HG02571 (cell line): ENCODE measurements around the gene NRG3.

Experiments
- ATAC-seq: cut with Tn5 transposase; IDR thresholded peaks from one replicate; pipeline ENCODE4 v1.9.1; 2021; ENCODE audit warnings: mild to moderate bottlenecking, moderate library complexity; ENCODE audit not compliant: unreplicated experiment

Gene NRG3

GRCh38 chr10:82880776-82881290 is 1005.8 kb downstream of the NRG3 start:
- no peak for ATAC-seq

GRCh38 chr10:82882722-82883121 is 1007.7 kb downstream of the NRG3 start:
- no peak for ATAC-seq

GRCh38 chr10:82883603-82884002 is 1008.6 kb downstream of the NRG3 start:
- ATAC-seq, result no peak

- no peak for ATAC-seq
These were observed 1012.5 kb downstream of the NRG3 start for GRCh38 chr10:82887488-82887887.

GRCh38 chr10:82888809-82889455 is 1013.9 kb downstream of the NRG3 start:
- no peak for ATAC-seq

GRCh38 chr10:82889728-82890127 is 1014.7 kb downstream of the NRG3 start:
- ATAC-seq, result no peak

- ATAC-seq, result no peak
These were observed 1015.6 kb downstream of the NRG3 start for GRCh38 chr10:82890573-82890972.

GRCh38 chr10:82908096-82908495 is 1033.1 kb downstream of the NRG3 start:
- ATAC-seq, result no peak

GRCh38 chr10:82908751-82909150 is 1033.8 kb downstream of the NRG3 start:
- no peak for ATAC-seq

GRCh38 chr10:82910301-82910700 is 1035.3 kb downstream of the NRG3 start:
- ATAC-seq, result no peak

GRCh38 chr10:82914655-82915136 is 1039.7 kb downstream of the NRG3 start:
- no peak for ATAC-seq

GRCh38 chr10:82916941-82917340 is 1041.9 kb downstream of the NRG3 start:
- ATAC-seq, result no peak

GRCh38 chr10:82918022-82918421 is 1043.0 kb downstream of the NRG3 start:
- no peak for ATAC-seq

GRCh38 chr10:82922046-82922445 is 1047.1 kb downstream of the NRG3 start:
- ATAC-seq, result no peak

GRCh38 chr10:82922755-82923154 is 1047.8 kb downstream of the NRG3 start:
- no peak for ATAC-seq

- ATAC-seq, result no peak
These were observed 1049.7 kb downstream of the NRG3 start for GRCh38 chr10:82924711-82925110.

GRCh38 chr10:82925547-82925946 is 1050.6 kb downstream of the NRG3 start:
- no peak for ATAC-seq

- no peak for ATAC-seq
These were observed 1057.5 kb downstream of the NRG3 start for GRCh38 chr10:82932451-82932850.

GRCh38 chr10:82934429-82934828 is 1059.4 kb downstream of the NRG3 start:
- ATAC-seq, result no peak

GRCh38 chr10:82934947-82935346 is 1060.0 kb downstream of the NRG3 start:
- ATAC-seq, result no peak

GRCh38 chr10:82938331-82938730 is 1063.3 kb downstream of the NRG3 start:
- no peak for ATAC-seq

GRCh38 chr10:82942286-82943099 is 1067.5 kb downstream of the NRG3 start:
- no peak for ATAC-seq
